ENCODE measurements around the gene CKAP2L.
A peak's percentile ranks its signal among the peaks of the same experiment; 100 is the strongest.
"Not testable (repeated sequence)": the region's sequence is repeated elsewhere in the genome, so short reads cannot be mapped to it uniquely, and the experiment has no call there.

The CKAP2L gene

GRCh38 chr2:112708968-112709367, 55.4 kb downstream of the CKAP2L start:
- DNase-seq (ENCODE audit: low read depth in 2 of 2), result no peak

- not testable (repeated sequence) for DNase-seq (ENCODE audit: low read depth in 2 of 2)
These were observed 57.5 kb downstream of the CKAP2L start for GRCh38 chr2:112706947-112707346.

GRCh38 chr2:112706170-112706664, 58.2 kb downstream of the CKAP2L start:
- peak in 1 of 2 donors; percentile 35 for DNase-seq (ENCODE audit: low read depth in 2 of 2)

- DNase-seq (ENCODE audit: low read depth in 2 of 2), result no peak
These were observed 58.8 kb downstream of the CKAP2L start for GRCh38 chr2:112705575-112705974.

GRCh38 chr2:112703684-112704083, 60.7 kb downstream of the CKAP2L start:
- DNase-seq (ENCODE audit: low read depth in 2 of 2), result no peak

- DNase-seq (ENCODE audit: low read depth in 2 of 2), result no peak
These were observed 63.4 kb downstream of the CKAP2L start for GRCh38 chr2:112701052-112701451.

- DNase-seq (ENCODE audit: low read depth in 2 of 2), result no peak
These were observed 64.3 kb downstream of the CKAP2L start for GRCh38 chr2:112699984-112700667.

GRCh38 chr2:112698834-112699515, 65.4 kb downstream of the CKAP2L start:
- no peak for DNase-seq (ENCODE audit: low read depth in 2 of 2)

- DNase-seq (ENCODE audit: low read depth in 2 of 2), result no peak
These were observed 70.2 kb downstream of the CKAP2L start for GRCh38 chr2:112694182-112694581.

- DNase-seq (ENCODE audit: low read depth in 2 of 2), result no peak
These were observed 70.8 kb downstream of the CKAP2L start for GRCh38 chr2:112693596-112693995.

GRCh38 chr2:112692918-112693317, 71.5 kb downstream of the CKAP2L start:
- DNase-seq (ENCODE audit: low read depth in 2 of 2), result peak in 1 of 2 donors; percentile 20

- DNase-seq (ENCODE audit: low read depth in 2 of 2), result peak; percentile 24 to 34
These were observed 71.9 kb downstream of the CKAP2L start for GRCh38 chr2:112692495-112692911.

- DNase-seq (ENCODE audit: low read depth in 2 of 2), result no peak
These were observed 72.5 kb downstream of the CKAP2L start for GRCh38 chr2:112691881-112692281.

- peak in 1 of 2 donors; percentile 42 for DNase-seq (ENCODE audit: low read depth in 2 of 2)
These were observed 73.5 kb downstream of the CKAP2L start for GRCh38 chr2:112690853-112691401.

GRCh38 chr2:112688086-112688880, 76.1 kb downstream of the CKAP2L start:
- DNase-seq (ENCODE audit: low read depth in 2 of 2), result no peak

GRCh38 chr2:112687522-112687921, 76.9 kb downstream of the CKAP2L start:
- no peak for DNase-seq (ENCODE audit: low read depth in 2 of 2)

All from activated CD4-positive, alpha-beta T cell treated with anti-CD3 and anti-CD28 coated beads for 24 hours (primary cell).